ENCODE measurements around the gene GOT1. TPM values are rescaled to one million over a fixed set of nuclear protein-coding genes. Genes with fewer than 3 reads are reported as not detected.

Gene GOT1
- total RNA-seq, 1 experiment from 2014 or later, result 37.1 TPM

GRCh38 chr10:99429517-99430095, 818 bp downstream of the GOT1 start:
- H3K4me1 ChIP-seq (replicated peaks), result peaks cover 14% of the 10 kb centered on the region
- peaks cover 23% of the 10 kb centered on the region for H3K36me3 ChIP-seq
- H3K4me3 ChIP-seq, result peak overlapping the region; percentile 72
- no peaks in the 10 kb centered on the region for H3K27me3 ChIP-seq (replicated peaks)
- DNase-seq (ENCODE audit: low read depth in 1 of 2, low spot score in 2 of 2), result no peak
- no peak overlapping the region for H3K27ac ChIP-seq
- no peaks in the 10 kb centered on the region for H3K9me3 ChIP-seq (replicated peaks)

GRCh38 chr10:99427566-99428190, 2.7 kb downstream of the GOT1 start:
- Histone ChIP-seq H3K27me3 (replicated peaks) (no peaks in the 10 kb centered on the region), H3K4me3 (no peak overlapping the region), H3K4me1 (replicated peaks) (peaks cover 14% of the 10 kb centered on the region), H3K9me3 (replicated peaks) (no peaks in the 10 kb centered on the region), H3K27ac (no peak overlapping the region), H3K36me3 (peaks cover 30% of the 10 kb centered on the region)
- no peak for DNase-seq (ENCODE audit: low read depth in 1 of 2, low spot score in 2 of 2)

- no peaks in the 10 kb centered on the region for H3K9me3 ChIP-seq (replicated peaks)
- no peak overlapping the region for H3K4me3 ChIP-seq
- H3K36me3 ChIP-seq, result peaks cover 29% of the 10 kb centered on the region
- DNase-seq (ENCODE audit: low read depth in 1 of 2, low spot score in 2 of 2), result no peak
- peaks cover 10% of the 10 kb centered on the region for H3K4me1 ChIP-seq (replicated peaks)
- H3K27ac ChIP-seq, result no peak overlapping the region
- H3K27me3 ChIP-seq (replicated peaks), result no peaks in the 10 kb centered on the region
Measured at GRCh38 chr10:99426689-99427088, 3.7 kb downstream of the GOT1 start.

- no peaks in the 10 kb centered on the region for H3K27me3 ChIP-seq (replicated peaks)
- H3K27ac ChIP-seq, result no peak overlapping the region
- H3K4me1 ChIP-seq (replicated peaks), result peaks cover 6% of the 10 kb centered on the region
- no peak for DNase-seq (ENCODE audit: low read depth in 1 of 2, low spot score in 2 of 2)
- no peaks in the 10 kb centered on the region for H3K9me3 ChIP-seq (replicated peaks)
- H3K36me3 ChIP-seq, result peaks cover 33% of the 10 kb centered on the region
- no peak overlapping the region for H3K4me3 ChIP-seq
Measured at GRCh38 chr10:99425204-99425603, 5.2 kb downstream of the GOT1 start.

GRCh38 chr10:99424656-99425055, 5.8 kb downstream of the GOT1 start:
- no peak for DNase-seq (ENCODE audit: low read depth in 1 of 2, low spot score in 2 of 2)
- peaks cover 37% of the 10 kb centered on the region for H3K36me3 ChIP-seq
- H3K9me3 ChIP-seq (replicated peaks), result no peaks in the 10 kb centered on the region
- no peak overlapping the region for H3K4me3 ChIP-seq
- H3K4me1 ChIP-seq (replicated peaks), result peaks cover 5% of the 10 kb centered on the region
- no peaks in the 10 kb centered on the region for H3K27me3 ChIP-seq (replicated peaks)
- no peak overlapping the region for H3K27ac ChIP-seq

- no peaks in the 10 kb centered on the region for H3K4me1 ChIP-seq (replicated peaks)
- H3K36me3 ChIP-seq, result peaks cover 48% of the 10 kb centered on the region
- no peaks in the 10 kb centered on the region for H3K9me3 ChIP-seq (replicated peaks)
- no peak for DNase-seq (ENCODE audit: low read depth in 1 of 2, low spot score in 2 of 2)
- H3K4me3 ChIP-seq, result no peak overlapping the region
- H3K27me3 ChIP-seq (replicated peaks), result no peaks in the 10 kb centered on the region
- no peak overlapping the region for H3K27ac ChIP-seq
Measured at GRCh38 chr10:99422529-99423096, 7.8 kb downstream of the GOT1 start.

- no peaks in the 10 kb centered on the region for H3K4me1 ChIP-seq (replicated peaks)
- no peaks in the 10 kb centered on the region for H3K27me3 ChIP-seq (replicated peaks)
- H3K4me3 ChIP-seq, result no peak overlapping the region
- no peaks in the 10 kb centered on the region for H3K9me3 ChIP-seq (replicated peaks)
- H3K36me3 ChIP-seq, result peaks cover 52% of the 10 kb centered on the region
- no peak for DNase-seq (ENCODE audit: low read depth in 1 of 2, low spot score in 2 of 2)
- H3K27ac ChIP-seq, result no peak overlapping the region
Measured at GRCh38 chr10:99421233-99421739, 9.1 kb downstream of the GOT1 start.

GRCh38 chr10:99419688-99420087, 10.7 kb downstream of the GOT1 start:
- Histone ChIP-seq H3K36me3 (peaks cover 43% of the 10 kb centered on the region), H3K27ac (no peak overlapping the region), H3K27me3 (replicated peaks) (no peaks in the 10 kb centered on the region), H3K4me1 (replicated peaks) (no peaks in the 10 kb centered on the region), H3K9me3 (replicated peaks) (no peaks in the 10 kb centered on the region), H3K4me3 (no peak overlapping the region)
- no peak for DNase-seq (ENCODE audit: low read depth in 1 of 2, low spot score in 2 of 2)

- Histone ChIP-seq H3K27ac (no peak overlapping the region), H3K4me1 (replicated peaks) (no peaks in the 10 kb centered on the region), H3K9me3 (replicated peaks) (no peaks in the 10 kb centered on the region), H3K4me3 (no peak overlapping the region), H3K27me3 (replicated peaks) (no peaks in the 10 kb centered on the region), H3K36me3 (peaks cover 37% of the 10 kb centered on the region)
- DNase-seq (ENCODE audit: low read depth in 1 of 2, low spot score in 2 of 2), result no peak
Measured at GRCh38 chr10:99418910-99419624, 11.4 kb downstream of the GOT1 start.

- Histone ChIP-seq H3K27me3 (replicated peaks) (no peaks in the 10 kb centered on the region), H3K4me1 (replicated peaks) (no peaks in the 10 kb centered on the region), H3K27ac (no peak overlapping the region), H3K4me3 (no peak overlapping the region), H3K9me3 (replicated peaks) (no peaks in the 10 kb centered on the region), H3K36me3 (peaks cover 26% of the 10 kb centered on the region)
- no peak for DNase-seq (ENCODE audit: low read depth in 1 of 2, low spot score in 2 of 2)
Measured at GRCh38 chr10:99412099-99412498, 18.3 kb downstream of the GOT1 start.

- Histone ChIP-seq H3K4me3 (no peak overlapping the region), H3K27ac (no peak overlapping the region), H3K4me1 (replicated peaks) (no peaks in the 10 kb centered on the region), H3K36me3 (peaks cover 32% of the 10 kb centered on the region), H3K27me3 (replicated peaks) (no peaks in the 10 kb centered on the region), H3K9me3 (replicated peaks) (no peaks in the 10 kb centered on the region)
- no peak for DNase-seq (ENCODE audit: low read depth in 1 of 2, low spot score in 2 of 2)
Measured at GRCh38 chr10:99411546-99411945, 18.9 kb downstream of the GOT1 start.

GRCh38 chr10:99410876-99411275, 19.5 kb downstream of the GOT1 start:
- H3K36me3 ChIP-seq, result peaks cover 38% of the 10 kb centered on the region
- H3K27ac ChIP-seq, result no peak overlapping the region
- no peak overlapping the region for H3K4me3 ChIP-seq
- H3K9me3 ChIP-seq (replicated peaks), result no peaks in the 10 kb centered on the region
- DNase-seq (ENCODE audit: low read depth in 1 of 2, low spot score in 2 of 2), result no peak
- H3K4me1 ChIP-seq (replicated peaks), result no peaks in the 10 kb centered on the region
- no peaks in the 10 kb centered on the region for H3K27me3 ChIP-seq (replicated peaks)

- Histone ChIP-seq H3K27me3 (replicated peaks) (no peaks in the 10 kb centered on the region), H3K4me1 (replicated peaks) (no peaks in the 10 kb centered on the region), H3K36me3 (peaks cover 46% of the 10 kb centered on the region), H3K4me3 (no peak overlapping the region), H3K27ac (no peak overlapping the region), H3K9me3 (replicated peaks) (no peaks in the 10 kb centered on the region)
- DNase-seq (ENCODE audit: low read depth in 1 of 2, low spot score in 2 of 2), result no peak
Measured at GRCh38 chr10:99410146-99410545, 20.3 kb downstream of the GOT1 start.

- H3K27me3 ChIP-seq (replicated peaks), result no peaks in the 10 kb centered on the region
- no peaks in the 10 kb centered on the region for H3K9me3 ChIP-seq (replicated peaks)
- no peak overlapping the region for H3K4me3 ChIP-seq
- peaks cover 71% of the 10 kb centered on the region for H3K36me3 ChIP-seq
- no peaks in the 10 kb centered on the region for H3K4me1 ChIP-seq (replicated peaks)
- DNase-seq (ENCODE audit: low read depth in 1 of 2, low spot score in 2 of 2), result no peak
- H3K27ac ChIP-seq, result no peak overlapping the region
Measured at GRCh38 chr10:99406149-99406548, 24.3 kb downstream of the GOT1 start.
